Prostate gland (tissue), 2 donors: ENCODE measurements around the gene ATP6V1C2. TPM values are rescaled to one million over a fixed set of nuclear protein-coding genes. Genes with fewer than 3 reads are reported as not detected.

Experiments
- DNase-seq: peaks from one replicate; pipeline ENCODE4 v3.0.0-alpha.2; 2019; ENCODE audit warnings: low spot score
- H3K27ac ChIP-seq, 2 donors: fragments of 200-600 bp; sonication (generic); 2 replicates each; pipeline ENCODE4 v1.5.1; 2017 to 2019
- H3K27me3 ChIP-seq: fragments of 200-600 bp; sonication (generic); replicated peaks from 2 replicates; pipeline ENCODE4 v1.5.1; 2019; ENCODE audit not compliant: insufficient read depth
- H3K36me3 ChIP-seq, 2 donors: fragments of 200-600 bp; sonication (generic); 1 replicate in 1 of 2; 2 replicates in 1 of 2; pipeline versions ENCODE4 v1.5.1 to v1.8.1; 2017 to 2019
- H3K4me1 ChIP-seq: fragments of 200-600 bp; sonication (generic); replicated peaks from 2 replicates; pipeline ENCODE4 v1.5.1; 2019
- H3K4me3 ChIP-seq, 2 donors: fragments of 200-600 bp; sonication (generic); 2 replicates each; pipeline ENCODE4 v1.5.1; 2017 to 2019
- H3K9me3 ChIP-seq: fragments of 200-600 bp; sonication (generic); 2 replicates; pipeline ENCODE4 v1.5.1; 2017
- POLR2A ChIP-seq: fragments of 450-650 bp; IDR thresholded peaks from one replicate; pipeline ENCODE4 v1.6.1; 2016; ENCODE audit warnings: antibody characterized with exemption, mild to moderate bottlenecking
- POLR2AphosphoS5 ChIP-seq: sonication (generic); formaldehyde crosslinking; IDR thresholded peaks from one replicate; pipeline ENCODE4 v1.6.1; 2017; ENCODE audit warnings: antibody characterized with exemption
- WGBS: methylation state at CpG from one replicate; pipeline ENCODE4 v1.1.5; 2018; 5-methylcytosine and 5-hydroxymethylcytosine counted together
- intact Hi-C: fragments of 100-400 bp; cut with DNase I; formaldehyde crosslinking; loops from one replicate; pipeline ENCODE4 v1.14.2; 2022
- small RNA-seq, 2 donors: library from RNA; depleted of rRNA; stranded (forward); fragments of <200 nt; gene quantifications; one replicate each; pipeline ENCODE3, GENCODE V24; 2016
- total RNA-seq, 2 donors: library from RNA; depleted of rRNA; stranded (reverse); fragments of >200 nt; gene quantifications; one replicate each; pipeline ENCODE4 v1.1.0, GENCODE V29; 2016
- TF ChIP-seq, protein P1 (sequence below), 4 experiments: fragments of 200-600 bp in 2 of 4; fragments of 450-650 bp in 2 of 4; sonication (generic) in 2 of 4; IDR thresholded peaks; 1 replicate in 3 of 4; 2 replicates in 1 of 4; pipeline ENCODE4 v1.5.1; 2016 to 2019; ENCODE audit warnings: antibody characterized with exemption in 4 of 4, mild to moderate bottlenecking in 2 of 4, moderate library complexity in 2 of 4

The ATP6V1C2 gene
- total RNA-seq, 2 donors from 2014 or later = 0.41 to 4.0 TPM

DNA sequence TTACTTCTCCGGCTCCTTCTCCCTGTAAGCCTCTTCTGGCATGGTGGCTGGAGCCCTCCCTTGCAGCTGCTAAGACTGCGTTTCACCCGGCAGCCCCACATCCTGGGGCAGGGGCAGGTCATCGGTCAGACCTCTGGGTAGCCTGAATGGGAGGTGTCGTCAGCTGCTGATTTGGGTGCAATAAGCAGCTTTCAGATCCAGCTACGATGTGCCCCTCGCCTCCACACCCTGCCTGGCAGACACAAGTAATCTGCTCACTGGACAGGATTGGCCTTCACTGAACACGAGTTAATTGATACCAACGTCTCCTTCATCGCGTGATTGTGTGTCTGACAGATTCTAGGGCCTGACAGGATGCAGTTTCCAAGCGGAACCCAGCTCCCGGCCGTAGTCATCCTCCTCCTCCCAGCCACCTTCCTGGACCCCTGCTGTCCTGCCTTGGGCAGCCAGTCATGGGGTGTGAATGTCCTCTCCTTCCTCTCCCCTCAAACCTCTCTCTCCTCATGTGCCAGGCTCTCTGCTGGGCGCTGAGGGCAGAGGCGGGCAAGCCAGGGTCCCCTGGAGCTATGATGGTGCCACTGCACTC lies 110.1 kb downstream of the ATP6V1C2 start:
- no peaks in the 10 kb centered on the region for H3K36me3 ChIP-seq
- TF ChIP-seq, protein P1, sequence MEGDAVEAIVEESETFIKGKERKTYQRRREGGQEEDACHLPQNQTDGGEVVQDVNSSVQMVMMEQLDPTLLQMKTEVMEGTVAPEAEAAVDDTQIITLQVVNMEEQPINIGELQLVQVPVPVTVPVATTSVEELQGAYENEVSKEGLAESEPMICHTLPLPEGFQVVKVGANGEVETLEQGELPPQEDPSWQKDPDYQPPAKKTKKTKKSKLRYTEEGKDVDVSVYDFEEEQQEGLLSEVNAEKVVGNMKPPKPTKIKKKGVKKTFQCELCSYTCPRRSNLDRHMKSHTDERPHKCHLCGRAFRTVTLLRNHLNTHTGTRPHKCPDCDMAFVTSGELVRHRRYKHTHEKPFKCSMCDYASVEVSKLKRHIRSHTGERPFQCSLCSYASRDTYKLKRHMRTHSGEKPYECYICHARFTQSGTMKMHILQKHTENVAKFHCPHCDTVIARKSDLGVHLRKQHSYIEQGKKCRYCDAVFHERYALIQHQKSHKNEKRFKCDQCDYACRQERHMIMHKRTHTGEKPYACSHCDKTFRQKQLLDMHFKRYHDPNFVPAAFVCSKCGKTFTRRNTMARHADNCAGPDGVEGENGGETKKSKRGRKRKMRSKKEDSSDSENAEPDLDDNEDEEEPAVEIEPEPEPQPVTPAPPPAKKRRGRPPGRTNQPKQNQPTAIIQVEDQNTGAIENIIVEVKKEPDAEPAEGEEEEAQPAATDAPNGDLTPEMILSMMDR (IDR thresholded peaks at IDR 0.05) = no peak
- TF ChIP-seq POLR2AphosphoS5 = no peak
- TF ChIP-seq POLR2A = no peak
- DNase-seq = no peak
- WGBS = 71% methylated on average over 16 of the region's 16 CpGs
- peaks cover 5% of the 10 kb centered on the region for H3K27me3 ChIP-seq
- no peaks in the 10 kb centered on the region for H3K4me1 ChIP-seq
- intact Hi-C loops = loop anchor here (10.0 kb wide), 1 partner anchor 613 kb away; no protein-coding TSS in a partner anchor
- H3K9me3 ChIP-seq = no peaks in the 10 kb centered on the region
- no peak overlapping the region for H3K27ac ChIP-seq
- H3K4me3 ChIP-seq = no peak overlapping the region

DNA sequence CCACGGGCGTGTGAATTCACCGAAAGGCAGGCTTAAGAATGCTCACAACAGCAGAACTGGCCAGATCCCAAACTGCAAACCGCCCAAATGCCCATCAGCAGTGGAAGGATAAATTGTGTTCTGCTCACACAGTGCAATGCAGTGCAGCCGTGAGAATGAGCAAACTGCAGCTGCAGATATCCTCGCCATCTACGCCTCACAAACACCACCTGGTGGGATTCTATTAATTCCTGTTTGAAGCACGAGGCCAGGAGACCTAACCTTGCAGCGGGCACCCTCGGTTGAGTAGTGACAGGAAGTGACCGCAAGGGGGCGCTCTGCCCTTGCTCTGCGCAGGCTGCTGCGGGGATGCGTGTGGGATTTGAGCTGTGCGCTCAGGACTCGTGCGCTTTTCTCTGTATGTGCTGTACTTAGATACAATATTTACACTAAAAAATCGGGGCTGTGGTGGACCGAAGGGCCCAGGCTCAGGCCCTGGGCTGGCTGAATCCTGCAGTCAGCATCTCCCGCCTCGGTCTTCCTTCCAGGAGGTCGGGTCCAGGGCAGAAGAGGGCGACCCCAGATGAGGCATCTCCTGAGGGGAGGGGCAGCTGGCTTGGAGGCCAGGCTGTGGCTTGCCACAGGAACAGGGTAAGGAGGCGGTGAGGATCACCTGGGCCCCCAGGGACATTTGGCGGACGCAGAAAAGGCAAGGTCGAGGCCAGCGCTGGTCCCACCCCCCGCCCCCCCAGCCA lies 110.9 kb downstream of the ATP6V1C2 start:
- Histone ChIP-seq H3K27ac (no peak overlapping the region), H3K27me3 (peaks cover 5% of the 10 kb centered on the region), H3K9me3 (no peaks in the 10 kb centered on the region), H3K4me1 (no peaks in the 10 kb centered on the region), H3K4me3 (no peak overlapping the region), H3K36me3 (no peaks in the 10 kb centered on the region)
- intact Hi-C loops = loop anchor here (1.0 to 10.0 kb wide), 2 partner anchors 292 to 612 kb away; no protein-coding TSS in a partner anchor
- DNase-seq = peak; percentile 75
- TF ChIP-seq POLR2A = no peak
- TF ChIP-seq, protein P1 (IDR thresholded peaks at IDR 0.05) = peak; percentile 90 to 98 (median 94)
- peak; percentile 21 for TF ChIP-seq POLR2AphosphoS5
- 23% methylated on average over 29 of the region's 30 CpGs for WGBS

DNA sequence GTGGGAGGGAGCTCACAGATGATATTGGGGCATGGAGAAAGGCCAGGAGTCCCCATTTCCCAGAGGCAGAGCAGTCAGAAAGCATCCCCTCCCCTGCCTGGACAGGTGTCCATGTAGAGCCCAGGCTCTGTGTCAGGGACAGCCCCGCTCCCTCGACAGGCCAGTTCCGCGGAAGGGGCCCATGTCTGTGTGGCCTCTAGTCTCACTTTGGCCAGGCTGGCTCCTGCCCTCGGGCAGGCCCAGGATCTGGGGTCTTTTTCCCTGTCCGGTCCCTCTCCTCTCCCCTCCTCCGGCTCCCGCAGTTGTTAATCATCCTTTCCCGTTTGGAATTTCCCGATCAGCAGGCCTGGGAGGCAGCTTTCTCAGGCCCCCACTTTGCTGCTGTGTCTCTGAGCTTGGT lies 111.6 kb downstream of the ATP6V1C2 start:
- Histone ChIP-seq H3K27ac (no peak overlapping the region), H3K36me3 (no peaks in the 10 kb centered on the region), H3K4me1 (no peaks in the 10 kb centered on the region), H3K9me3 (no peaks in the 10 kb centered on the region), H3K4me3 (no peak overlapping the region), H3K27me3 (peaks cover 5% of the 10 kb centered on the region)
- intact Hi-C loops = loop anchor here (10.0 kb wide), 1 partner anchor 612 kb away; no protein-coding TSS in a partner anchor
- no peak for DNase-seq
- TF ChIP-seq POLR2A (no peak), POLR2AphosphoS5 (no peak)
- WGBS = 87% methylated on average over 10 of the region's 10 CpGs

DNA sequence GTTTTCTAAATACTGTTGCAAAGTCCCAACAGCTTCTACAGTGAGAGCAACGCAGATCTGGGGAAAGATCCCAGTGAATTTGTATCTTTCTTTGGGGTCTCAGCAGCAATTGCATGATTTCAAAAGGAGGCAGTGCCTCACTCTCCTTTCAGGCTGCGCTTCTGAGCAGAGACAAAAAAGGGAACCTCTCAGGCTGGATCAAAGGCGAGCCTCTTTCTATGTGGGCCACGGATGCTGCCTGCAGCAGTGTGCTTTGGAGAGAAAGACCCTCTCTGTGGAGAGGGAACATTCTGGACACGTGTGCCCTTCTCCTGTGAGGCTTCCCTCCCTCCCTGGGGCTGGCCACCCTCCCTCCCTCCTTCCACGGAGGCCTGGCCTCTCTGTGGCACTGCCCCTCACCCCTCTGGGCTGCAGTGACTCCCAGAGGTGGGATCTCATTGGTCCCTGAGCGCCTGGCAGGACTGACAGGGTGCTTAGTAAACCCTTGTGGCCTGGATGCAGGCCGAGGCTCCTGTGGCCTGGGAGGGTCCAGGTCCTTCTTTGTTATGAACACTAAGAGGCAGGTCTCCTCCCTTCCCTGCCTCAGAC lies 112.7 kb downstream of the ATP6V1C2 start:
- Histone ChIP-seq H3K36me3 (no peaks in the 10 kb centered on the region), H3K9me3 (no peaks in the 10 kb centered on the region), H3K27ac (no peak overlapping the region), H3K4me3 (no peak overlapping the region), H3K27me3 (peaks cover 5% of the 10 kb centered on the region), H3K4me1 (no peaks in the 10 kb centered on the region)
- TF ChIP-seq POLR2A = no peak
- TF ChIP-seq, protein P1 (IDR thresholded peaks at IDR 0.05) = no peak
- no peak for TF ChIP-seq POLR2AphosphoS5
- 84% methylated on average over 8 of the region's 8 CpGs for WGBS
- DNase-seq = no peak
- intact Hi-C loops = loop anchor here (10.0 kb wide), 1 partner anchor 611 kb away; no protein-coding TSS in a partner anchor

Small RNAs within 50 kb of the gene (small RNA-seq; reads per million reads assigned to genes)
- gene RNU7-138P (0 reads per million in 2 donors), gene RNU7-176P (0 reads per million in 2 donors)

Other genes starting within 250 kb of the ATP6V1C2 start
- gene NOL10, start 31.7 kb upstream of the ATP6V1C2 start, total RNA-seq = 10 to 100 TPM; 22.3 to 22.6 TPM
- gene PDIA6, start 91.2 kb downstream of the ATP6V1C2 start, total RNA-seq = 100 to 1,000 TPM; 109 to 213 TPM
- gene KCNF1, start 190.3 kb downstream of the ATP6V1C2 start, total RNA-seq = 1 to 10 TPM in 1 of 2 donors, not detected in 1; 1.0 TPM